Transverse colon (tissue), 4 donors: ENCODE results near the gene CSNK2B. TPM values are rescaled to one million over a fixed set of nuclear protein-coding genes. Genes with fewer than 3 reads are reported as not detected.

Source experiments
- DNase-seq: peaks from one replicate; pipeline ENCODE4 v3.0.0-alpha.2; 2019
- H3K27ac ChIP-seq, 4 donors: fragments of 200-600 bp; sonication (generic); 2 replicates each; pipeline ENCODE4 v1.5.1; 2016 to 2018; ENCODE audit warnings: inconsistent platforms in 4 of 4
- H3K27me3 ChIP-seq: fragments of 200-600 bp; sonication (generic); 2 replicates; pipeline ENCODE4 v1.5.1; 2017; ENCODE audit warnings: inconsistent platforms
- H3K36me3 ChIP-seq, 4 donors: fragments of 200-600 bp; sonication (generic); 2 replicates each; pipeline ENCODE4 v1.5.1; 2017 to 2019; ENCODE audit warnings: inconsistent platforms in 4 of 4
- H3K4me1 ChIP-seq, 4 donors: fragments of 200-600 bp; sonication (generic); 2 replicates each; pipeline ENCODE4 v1.5.1; 2017 to 2020; ENCODE audit warnings: inconsistent platforms in 4 of 4
- H3K4me3 ChIP-seq, 4 donors: fragments of 200-600 bp; sonication (generic); 1 replicate in 1 of 4; 2 replicates in 3 of 4; pipeline versions ENCODE4 v1.5.1 to v1.6.1; 2017 to 2019; ENCODE audit warnings: inconsistent platforms in 4 of 4
- H3K9me3 ChIP-seq, 2 donors: fragments of 200-600 bp; sonication (generic); 2 replicates each; pipeline ENCODE4 v1.5.1; 2017 to 2019; ENCODE audit warnings: inconsistent platforms in 2 of 2
- CTCF ChIP-seq, 5 experiments: fragments of 200-600 bp in 3 of 5; fragments of 450-650 bp in 2 of 5; sonication (generic) in 3 of 5; IDR thresholded peaks; 1 replicate in 2 of 5; 2 replicates in 3 of 5; pipeline ENCODE4 v1.5.1; 2016 to 2017; ENCODE audit warnings: antibody characterized with exemption in 5 of 5, inconsistent platforms in 3 of 5, mild to moderate bottlenecking in 2 of 5, moderate library complexity in 1 of 5
- EP300 ChIP-seq: sonication (generic); formaldehyde crosslinking; IDR thresholded peaks from one replicate; pipeline ENCODE4 v1.6.1; 2017; ENCODE audit warnings: antibody characterized with exemption, low read depth
- POLR2A ChIP-seq: fragments of 450-650 bp; IDR thresholded peaks from one replicate; pipeline ENCODE4 v1.6.1; 2016; ENCODE audit warnings: antibody characterized with exemption, mild to moderate bottlenecking, moderate library complexity
- POLR2AphosphoS5 ChIP-seq, 3 donors: sonication (generic); formaldehyde crosslinking; IDR thresholded peaks; one replicate each; pipeline ENCODE4 v1.6.1; 2016; ENCODE audit warnings: antibody characterized with exemption in 3 of 3
- WGBS, 2 donors: methylation state at CpG; one replicate each; pipeline ENCODE4 v1.1.5; 2018; ENCODE audit warnings: low coverage in 1 of 2; 5-methylcytosine and 5-hydroxymethylcytosine counted together
- in situ Hi-C, 4 donors: fragments of 200-750 bp; cut with MboI; loops; one replicate each; pipeline versions ENCODE4 v1.15.0 to v1.15.1; 2017; ENCODE audit warnings: low sequenced_read_pairs in 3 of 4, low pct_ligation_motif_present in 1 of 4, low pct_unique_long_range_greater_than_20kb in 1 of 4
- intact Hi-C: fragments of 100-400 bp; cut with DNase I; formaldehyde crosslinking; loops from one replicate; pipeline ENCODE4 v1.15.1; 2023; ENCODE audit warnings: low total_unique reads
- total RNA-seq, 4 donors: library from RNA; depleted of rRNA; stranded (reverse); fragments of >200 nt; gene quantifications; one replicate each; pipeline ENCODE4 v1.1.0, GENCODE V29; 2016

The CSNK2B gene
- 100 to 1,000 TPM; 182 to 231 (median 210) TPM for total RNA-seq

GRCh38 chr6:31665501-31666336 is at the start of gene CSNK2B:
Gene CSNK2B, plus strand, starts transcription at chr6:31666080. Its CDS starts 752 bp downstream, at chr6:31666832.
- H3K9me3 ChIP-seq: no peaks in the 10 kb centered on the region
- TF ChIP-seq POLR2AphosphoS5 (IDR thresholded peaks at IDR 0.05): peak; percentile 86 to 89 (median 87)
- TF ChIP-seq POLR2A: peak; percentile 94
- no peak for TF ChIP-seq EP300
- H3K36me3 ChIP-seq: peaks cover 0 to 43% (median 20%) of the 10 kb centered on the region in 4 donors
- in situ Hi-C loops (no loop called here), intact Hi-C loops (no loop called here)
- H3K27ac ChIP-seq: peak within 1 kb of the TSS; percentile 93 to 99 (median 98)
- peak; percentile 99 for DNase-seq
- peak within 1 kb of the TSS; percentile 76 to 96 (median 92) for H3K4me3 ChIP-seq
- H3K27me3 ChIP-seq: no peaks in the 10 kb centered on the region
- peaks cover 23 to 55% (median 30%) of the 10 kb centered on the region in 4 donors for H3K4me1 ChIP-seq
- 1% methylated on average over 53 of the region's 63 CpGs; no CpG with 5 or more reads in 1 of the 2 donors for WGBS, 2 donors

DNA sequence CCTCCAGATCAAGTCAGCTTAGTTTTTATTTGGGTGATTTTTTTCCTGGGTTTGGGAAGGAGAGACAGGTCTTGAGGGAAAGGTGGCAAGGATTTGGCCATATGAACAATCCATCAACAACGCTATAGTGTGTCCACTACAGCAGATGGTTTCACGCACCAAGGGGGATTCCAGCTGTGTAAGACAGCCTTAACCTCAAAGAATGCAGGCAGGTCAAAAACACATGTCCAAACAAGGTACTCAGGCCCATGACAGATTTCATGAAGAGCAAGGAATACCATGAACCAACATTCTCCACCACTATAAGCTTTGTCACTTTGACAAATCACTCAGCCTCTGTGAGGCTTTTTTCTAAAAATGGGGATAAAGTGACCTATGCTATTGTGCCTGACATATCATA is 48.9 kb upstream of the CSNK2B start:
- TF ChIP-seq CTCF (IDR thresholded peaks at IDR 0.05) (no peak), POLR2AphosphoS5 (IDR thresholded peaks at IDR 0.05) (no peak), POLR2A (no peak), EP300 (no peak)
- 67 to 85% methylated on average over 1 to 2 of the region's 2 CpGs for WGBS, 2 donors
- no peak overlapping the region for H3K27ac ChIP-seq
- no peaks in the 10 kb centered on the region for H3K9me3 ChIP-seq
- no peak for DNase-seq
- in situ Hi-C loops (no loop called here), intact Hi-C loops (no loop called here)
- no peaks in the 10 kb centered on the region for H3K36me3 ChIP-seq
- no peaks in the 10 kb centered on the region for H3K27me3 ChIP-seq
- H3K4me1 ChIP-seq: peaks cover 0 to 32% (median 15%) of the 10 kb centered on the region in 4 donors
- H3K4me3 ChIP-seq: no peak overlapping the region

DNA sequence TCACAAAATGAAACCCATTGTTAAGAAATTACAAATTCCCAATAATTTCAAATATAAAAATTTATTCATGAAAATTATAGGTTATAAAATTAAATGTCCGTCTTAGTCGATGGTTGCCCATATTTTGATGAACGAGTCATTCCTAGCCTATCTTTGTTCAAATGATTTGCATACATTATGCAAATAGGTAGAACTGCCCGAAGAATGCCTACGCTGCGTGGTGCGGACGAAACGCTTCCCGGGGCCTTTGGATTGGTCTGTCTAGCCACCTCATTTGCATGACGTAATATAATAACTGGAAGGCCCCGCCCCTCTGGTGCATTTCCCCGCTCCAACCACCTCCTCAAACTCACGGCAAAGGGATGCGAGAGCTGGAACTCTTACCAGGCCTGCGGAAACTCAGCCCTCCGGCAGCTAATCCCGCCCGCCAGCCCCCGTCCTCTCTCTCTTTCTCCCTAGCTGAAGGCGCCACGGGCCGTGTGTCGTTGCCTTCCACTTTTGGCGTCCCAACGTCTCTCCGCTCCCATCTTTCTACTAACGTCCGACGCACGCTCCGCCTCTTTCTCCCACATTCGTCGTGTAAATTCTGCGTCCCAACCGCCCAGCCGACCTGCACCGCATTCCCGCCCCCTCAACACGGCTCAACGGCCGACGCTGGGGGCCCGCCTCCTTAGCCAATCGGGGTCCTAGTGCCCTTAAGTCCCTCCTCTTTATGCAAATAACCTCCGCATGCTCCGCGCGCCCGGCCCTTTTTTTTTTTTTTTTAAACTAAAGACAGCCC is 45.9 kb upstream of the CSNK2B start:
- peak overlapping the region; percentile 46 to 99 (median 76) for H3K4me3 ChIP-seq
- 0 to 1% methylated on average over 22 to 50 of the region's 50 CpGs for WGBS, 2 donors
- peak; percentile 98 for DNase-seq
- in situ Hi-C loops: no loop called here
- intact Hi-C loops: no loop called here
- TF ChIP-seq EP300: no peak
- TF ChIP-seq POLR2A: peak; percentile 96
- TF ChIP-seq POLR2AphosphoS5 (IDR thresholded peaks at IDR 0.05): peak; percentile 84 to 89 (median 86)
- TF ChIP-seq CTCF (IDR thresholded peaks at IDR 0.05): peak in 1 of 5 experiments; percentile 27
- H3K4me1 ChIP-seq: peaks cover 0 to 27% (median 20%) of the 10 kb centered on the region in 4 donors
- peaks cover 0 to 16% (median 8%) of the 10 kb centered on the region in 4 donors for H3K36me3 ChIP-seq
- H3K27ac ChIP-seq: peak overlapping the region; percentile 94 to 99 (median 97)
- no peaks in the 10 kb centered on the region for H3K9me3 ChIP-seq
- H3K27me3 ChIP-seq: no peaks in the 10 kb centered on the region

- WGBS, 2 donors: 0% methylated on average over 4 to 29 of the region's 67 CpGs
- Histone ChIP-seq H3K9me3 (no peaks in the 10 kb centered on the region), H3K27me3 (no peaks in the 10 kb centered on the region), H3K36me3 (peaks cover 0 to 23% (median 13%) of the 10 kb centered on the region in 4 donors), H3K27ac (peak within 1 kb of the TSS; percentile 94 to 99 (median 97)), H3K4me3 (peak within 1 kb of the TSS; percentile 64 to 99 (median 76)), H3K4me1 (peaks cover 0 to 22% (median 20%) of the 10 kb centered on the region in 4 donors)
- TF ChIP-seq POLR2AphosphoS5 (IDR thresholded peaks at IDR 0.05) (peak in 1 of 3 donors; percentile 39), CTCF (IDR thresholded peaks at IDR 0.05) (no peak)
- intact Hi-C loops: no loop called here
- in situ Hi-C loops: no loop called here
- DNase-seq: peak; percentile 96
These were observed 45.1 kb upstream of the CSNK2B start, which contains the start of gene PRRC2A for GRCh38 chr6:31620586-31621319. Gene PRRC2A, plus strand, starts transcription at chr6:31620715. Its CDS starts 2,075 bp downstream, at chr6:31622790.
